ENCODE results near the gene FBXO42.

GRCh38 chr1:16396591-16396990 lies 44.3 kb upstream of the FBXO42 start:
- TF ChIP-seq GATA3 (IDR thresholded peaks at IDR 0.05; ENCODE audit: low read depth, low read length), result no peak
- no peak for TF ChIP-seq GATA2 (IDR thresholded peaks at IDR 0.05; ENCODE audit: low read depth, low read length)
